HG03457 (cell line): ENCODE results near the gene PDS5B.
"Not testable (repeated sequence)": the region's sequence is repeated elsewhere in the genome, so short reads cannot be mapped to it uniquely, and the experiment has no call there.

Experiments
- ATAC-seq: cut with Tn5 transposase; IDR thresholded peaks from one replicate; pipeline ENCODE4 v1.9.1; 2021; ENCODE audit warnings: moderate number of reproducible peaks; ENCODE audit not compliant: unreplicated experiment

Gene PDS5B

GRCh38 chr13:32642858-32643257 lies 56.6 kb downstream of the PDS5B start:
- no peak for ATAC-seq

DNA sequence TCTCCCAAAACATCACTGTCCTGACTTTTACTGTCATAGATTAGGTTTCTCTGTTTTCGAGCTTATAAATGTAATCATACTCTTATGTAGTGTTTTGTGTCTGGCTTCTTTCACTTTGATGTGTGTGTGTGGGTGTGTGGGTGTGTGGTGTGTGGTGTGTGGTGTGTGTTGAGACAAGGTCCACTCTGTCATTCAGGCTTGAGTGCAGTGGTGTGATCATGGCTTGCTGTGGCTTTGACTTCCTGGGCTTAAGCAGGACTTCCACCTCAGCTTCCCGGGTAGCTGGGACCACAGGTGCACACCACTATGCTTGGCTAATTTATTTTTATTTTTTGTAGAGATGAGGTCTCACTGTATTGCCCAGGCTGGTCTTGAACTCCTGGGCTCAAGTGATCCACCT lies 59.6 kb downstream of the PDS5B start:
- no peak for ATAC-seq

- ATAC-seq: no peak
These were observed 61.7 kb downstream of the PDS5B start for GRCh38 chr13:32647926-32648325.

DNA sequence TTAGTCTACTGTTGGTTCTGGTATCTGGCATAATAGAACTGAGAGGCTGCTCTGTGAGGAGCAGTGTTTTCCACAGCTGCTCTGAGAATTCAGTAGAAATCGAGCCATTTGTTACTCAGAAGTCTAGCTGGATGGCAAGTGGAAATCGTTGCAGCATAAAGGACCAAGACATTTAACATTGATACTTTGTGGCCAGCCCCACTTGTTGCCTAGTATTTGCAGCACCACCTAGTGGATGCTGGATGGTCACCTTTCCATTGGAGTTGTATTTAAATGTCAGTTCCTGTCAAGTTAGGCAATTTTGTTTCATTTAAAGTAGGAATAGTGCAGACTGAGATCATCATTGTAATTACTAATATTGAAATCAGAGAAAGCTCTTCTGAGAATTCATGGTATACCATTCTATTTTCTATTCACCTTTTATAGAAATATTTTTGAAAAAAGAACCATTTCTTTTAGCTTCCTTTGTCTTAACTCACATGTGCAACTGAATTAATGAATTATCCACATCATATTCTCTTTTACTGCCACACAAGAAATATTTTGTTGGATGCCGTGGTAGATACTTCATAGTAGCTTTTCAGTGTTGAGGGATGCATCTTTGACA lies 64.6 kb downstream of the PDS5B start:
- peak; percentile 59 for ATAC-seq

DNA sequence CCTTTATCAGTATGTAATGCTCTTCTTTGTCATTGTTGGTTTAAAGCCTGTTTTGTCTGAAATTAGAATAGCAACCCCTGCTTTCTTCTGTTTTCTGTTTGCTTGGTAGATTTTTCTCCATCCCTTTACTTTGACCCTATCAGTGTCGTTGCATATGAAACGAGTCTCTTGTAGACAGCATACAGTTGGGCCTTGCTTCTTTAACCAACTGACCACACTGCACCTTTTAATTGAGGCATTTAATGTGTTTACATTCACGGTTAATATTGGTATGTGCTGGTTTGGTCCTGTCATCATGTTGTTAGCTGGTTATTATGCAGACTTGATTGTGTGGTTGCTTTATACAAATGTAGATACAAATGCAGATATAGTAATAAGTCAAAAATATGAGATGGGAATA lies 71.1 kb downstream of the PDS5B start:
- no peak for ATAC-seq

- no peak for ATAC-seq
These were observed 73.5 kb downstream of the PDS5B start for GRCh38 chr13:32659736-32660135.

DNA sequence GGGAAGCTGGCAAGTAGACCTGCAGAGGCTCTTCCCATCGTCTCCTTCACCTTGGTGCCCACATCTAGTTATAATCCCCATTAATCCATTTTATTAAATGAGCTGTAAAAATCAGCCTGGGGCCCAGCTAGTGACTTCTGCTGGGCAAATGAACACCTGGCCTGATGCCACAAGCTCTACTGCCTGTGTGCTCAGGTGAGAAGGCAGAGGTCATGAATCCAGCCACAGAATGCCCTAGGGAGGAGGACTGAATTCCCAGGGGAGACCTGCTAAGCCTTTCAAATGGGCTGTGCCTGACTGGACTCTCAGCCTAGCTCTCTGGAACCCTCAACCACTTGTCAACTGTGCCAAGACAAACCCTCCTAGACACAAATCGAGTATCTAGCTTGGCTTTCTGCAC lies 74.0 kb downstream of the PDS5B start:
- no peak for ATAC-seq

DNA sequence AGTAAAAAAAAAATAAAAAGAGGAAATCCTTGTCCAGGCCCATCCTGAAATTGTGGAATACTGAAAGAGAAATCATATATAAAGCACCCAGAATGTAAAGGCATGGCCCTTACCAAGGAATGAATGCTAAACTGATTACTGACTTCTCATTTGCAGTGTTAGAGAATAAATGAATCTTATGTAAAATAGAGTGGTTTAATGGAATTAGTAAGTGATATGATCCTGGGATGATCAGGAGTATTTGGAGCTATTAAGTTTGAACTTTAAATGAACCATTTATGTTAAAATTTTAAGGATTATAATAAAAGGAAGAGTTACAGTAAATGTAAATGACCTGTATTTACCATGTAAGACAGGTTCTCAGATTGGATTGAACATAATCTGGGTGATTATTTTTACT lies 75.4 kb downstream of the PDS5B start:
- no peak for ATAC-seq

GRCh38 chr13:32663660-32664059 lies 77.4 kb downstream of the PDS5B start:
- no peak for ATAC-seq

- ATAC-seq: no peak
These were observed 80.8 kb downstream of the PDS5B start for GRCh38 chr13:32666990-32667571.

DNA sequence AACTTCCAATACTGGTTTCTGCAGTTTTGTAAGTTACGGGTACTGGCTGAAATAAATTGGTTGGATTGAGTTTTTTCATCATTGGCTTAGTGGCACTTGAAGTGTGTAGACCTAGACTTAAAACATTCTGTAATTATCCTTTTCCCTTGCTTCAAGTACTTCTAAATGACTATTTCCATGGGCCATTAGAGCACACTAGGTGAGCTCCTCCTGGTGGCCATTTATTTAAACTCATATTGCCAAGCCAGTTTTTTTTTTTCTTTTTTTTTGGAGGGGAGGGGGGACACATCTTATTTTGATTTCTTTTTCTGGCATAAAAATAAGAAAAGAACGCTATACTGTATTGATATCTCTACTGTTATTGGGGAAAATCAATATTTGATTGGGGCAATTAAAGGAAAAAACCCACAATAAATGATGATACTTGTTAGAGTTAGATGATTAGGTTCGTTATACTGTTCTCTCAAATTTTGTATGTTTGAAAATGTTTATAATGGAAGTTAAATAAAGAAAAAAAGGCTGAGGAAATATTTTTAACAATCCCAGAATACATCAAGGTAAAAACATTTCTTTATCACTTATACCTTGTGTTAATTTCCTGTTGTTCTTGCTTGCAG lies 82.9 kb downstream of the PDS5B start:
- no peak for ATAC-seq

GRCh38 chr13:32674503-32674902 lies 88.3 kb downstream of the PDS5B start:
- no peak for ATAC-seq

- ATAC-seq: no peak
These were observed 90.0 kb downstream of the PDS5B start for GRCh38 chr13:32676242-32676641.

DNA sequence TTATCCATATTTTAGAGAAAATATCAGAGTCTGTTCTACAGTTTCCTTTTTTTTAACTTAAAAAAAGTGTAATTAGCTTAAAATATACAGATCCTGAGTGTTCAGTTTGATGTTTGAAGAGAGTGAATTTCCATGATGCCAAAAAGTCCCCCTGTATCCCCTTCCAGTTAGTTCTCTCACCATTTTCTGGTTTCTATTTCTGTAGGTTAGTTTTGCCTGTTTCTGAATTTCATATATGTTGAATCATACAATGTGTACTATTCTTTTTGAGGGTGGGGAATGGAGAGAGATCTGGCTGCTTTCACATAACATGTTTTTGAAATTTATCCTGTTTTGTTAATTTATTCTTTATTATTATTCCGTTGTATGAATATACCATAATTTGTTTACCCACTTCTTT lies 95.9 kb downstream of the PDS5B start:
- no peak for ATAC-seq

DNA sequence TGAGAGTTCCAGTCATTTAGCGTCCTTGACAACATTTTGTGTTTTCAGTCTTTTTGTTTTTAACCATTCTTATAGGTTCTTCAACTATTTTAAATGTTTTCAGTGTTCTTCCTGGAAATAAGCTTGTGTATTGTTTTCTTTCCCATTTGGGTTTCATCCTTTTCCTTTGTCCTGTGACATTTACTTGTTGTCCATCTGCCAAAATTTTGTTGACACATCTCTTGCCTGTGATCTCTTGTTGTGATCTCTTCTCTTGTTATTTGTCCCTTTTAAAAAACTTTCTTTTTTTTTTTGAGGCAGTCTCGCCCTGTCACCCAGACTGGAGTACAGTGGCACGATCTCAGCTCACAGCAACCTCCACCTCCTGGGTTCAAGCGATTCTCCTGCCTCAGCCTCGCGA lies 96.5 kb downstream of the PDS5B start:
- no peak for ATAC-seq

- no peak for ATAC-seq
These were observed 101.0 kb downstream of the PDS5B start for GRCh38 chr13:32687275-32687674.

DNA sequence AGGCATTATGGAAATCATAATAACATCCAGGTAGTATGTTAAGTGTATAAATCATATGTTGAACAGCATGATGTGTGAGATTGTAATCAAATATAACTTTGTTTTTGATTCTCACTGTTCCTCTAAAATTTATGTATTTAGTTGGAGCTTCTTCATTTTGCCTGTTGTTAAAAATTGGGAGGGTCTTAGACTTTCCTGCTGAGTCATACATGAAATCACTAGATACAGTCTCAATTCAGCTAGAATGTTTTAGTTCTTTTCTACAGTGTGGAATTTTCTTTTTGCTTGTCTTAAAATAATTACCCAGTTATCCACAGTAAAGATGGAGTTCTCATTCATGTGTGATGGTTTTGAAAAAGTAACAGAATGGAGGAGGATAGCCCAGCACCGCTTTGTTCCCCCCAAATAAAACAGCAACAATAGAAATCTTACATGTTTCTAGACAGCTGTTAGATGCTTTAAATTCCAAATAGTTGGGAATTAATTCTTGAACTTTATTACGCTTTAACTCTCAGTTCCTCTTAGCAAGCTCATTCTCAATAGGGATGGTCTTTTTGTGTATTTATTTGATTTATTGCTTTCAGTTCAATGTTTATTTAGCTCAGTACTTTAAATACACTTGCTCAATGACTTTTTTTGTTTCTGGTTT lies 109.5 kb downstream of the PDS5B start:
- no peak for ATAC-seq

DNA sequence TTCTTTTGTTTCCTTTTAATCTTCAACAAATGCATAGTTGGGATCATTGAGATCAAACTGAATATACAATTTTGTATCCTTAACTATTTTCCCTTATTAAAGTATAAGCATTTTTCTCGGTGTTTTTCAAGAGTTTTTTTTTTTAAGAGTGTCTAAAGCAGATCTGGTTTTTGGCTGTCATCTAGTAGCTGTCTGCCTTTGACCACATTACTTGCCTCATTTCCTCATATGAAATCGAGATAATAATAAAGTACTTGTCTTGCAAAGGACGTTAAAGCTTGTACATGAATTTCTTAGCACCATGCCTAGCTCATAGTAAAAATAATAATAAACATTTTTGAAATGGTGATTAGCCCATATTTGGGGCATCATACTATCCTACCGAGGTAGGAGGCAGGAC lies 121.2 kb downstream of the PDS5B start:
- ATAC-seq: no peak

DNA sequence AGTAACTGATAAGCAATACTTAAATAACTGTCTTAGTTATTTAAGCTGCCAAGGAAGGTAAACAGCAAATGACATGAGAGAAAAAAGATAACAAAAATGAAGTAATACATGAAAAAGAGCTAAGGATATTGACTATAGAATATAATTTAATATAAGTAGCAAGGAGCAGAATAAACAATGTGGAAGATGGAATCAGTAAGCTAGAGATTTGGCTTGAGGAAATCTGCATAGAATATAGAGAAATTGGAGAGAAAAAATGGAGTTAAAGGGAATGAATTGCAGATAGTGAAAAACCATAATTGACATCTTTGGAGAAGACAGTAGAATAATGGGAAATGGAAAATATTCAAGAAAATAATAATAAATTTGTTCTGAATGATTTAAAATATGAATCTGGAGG lies 127.1 kb downstream of the PDS5B start:
- ATAC-seq: no peak

- not testable (repeated sequence) for ATAC-seq
These were observed 129.9 kb downstream of the PDS5B start for GRCh38 chr13:32716201-32716600.

DNA sequence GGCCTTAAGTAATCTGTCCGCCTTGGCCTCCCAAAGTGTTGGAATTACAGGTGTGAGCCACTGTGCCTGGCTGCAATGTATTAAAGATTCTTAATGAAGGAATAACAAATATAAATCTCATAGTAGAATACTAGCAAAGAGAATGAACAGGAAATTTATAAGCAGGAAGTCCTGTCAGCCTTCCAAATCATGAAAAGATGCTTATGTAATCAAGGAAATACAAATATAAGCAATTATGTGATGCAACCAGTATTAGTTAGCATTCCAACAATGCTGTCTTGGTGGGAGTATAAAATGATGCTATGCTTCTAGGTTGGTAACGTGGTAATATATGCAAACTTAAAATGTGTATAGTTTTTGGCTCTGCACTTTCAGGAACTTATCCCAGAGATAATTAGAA lies 133.8 kb downstream of the PDS5B start:
- no peak for ATAC-seq
